ENCODE results near the gene EDEM2. TPM values are rescaled to one million over a fixed set of nuclear protein-coding genes. Genes with fewer than 3 reads are reported as not detected.
"Not testable (repeated sequence)": the region's sequence is repeated elsewhere in the genome, so short reads cannot be mapped to it uniquely, and the experiment has no call there.

Gene EDEM2
- total RNA-seq, 2 experiments from 2014 or later, result 18.8 to 19.0 TPM

DNA sequence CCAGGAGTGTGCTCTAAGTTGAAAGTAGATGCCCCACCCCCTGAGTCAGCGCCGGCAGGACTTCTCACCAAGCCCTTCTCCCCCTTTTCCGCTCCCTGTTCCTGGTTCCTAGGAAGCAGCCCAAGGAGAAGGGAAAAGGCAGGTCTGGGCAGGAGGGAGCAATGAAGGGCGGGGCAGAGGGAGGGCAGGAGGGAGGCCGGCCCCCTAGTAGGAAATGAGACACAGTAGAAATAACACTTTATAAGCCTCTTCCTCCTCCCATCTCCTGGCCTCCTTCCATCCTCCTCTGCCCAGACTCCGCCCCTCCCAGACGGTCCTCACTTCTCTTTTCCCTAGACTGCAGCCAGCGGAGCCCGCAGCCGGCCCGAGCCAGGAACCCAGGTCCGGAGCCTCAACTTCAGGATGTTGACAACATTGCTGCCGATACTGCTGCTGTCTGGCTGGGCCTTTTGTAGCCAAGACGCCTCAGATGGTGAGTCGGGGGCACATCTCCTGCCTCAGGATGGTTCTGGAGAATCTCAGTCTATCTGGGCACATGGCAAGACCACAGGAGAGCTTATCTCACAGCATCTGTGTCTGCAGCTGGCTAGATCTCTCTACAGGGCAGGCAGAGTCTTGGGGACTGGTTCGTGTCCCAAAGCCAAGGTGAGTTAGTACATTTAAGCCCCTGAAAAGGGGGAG is 24.8 kb upstream of the EDEM2 start, which contains the start of gene PROCR:
Gene PROCR (plus strand): TSS at position 320 of the 681 bp plus-strand sequence. CDS start 83 bp downstream, at position 403.
- ChIA-PET CTCF (no interaction called here), POLR2A (no interaction called here)

DNA sequence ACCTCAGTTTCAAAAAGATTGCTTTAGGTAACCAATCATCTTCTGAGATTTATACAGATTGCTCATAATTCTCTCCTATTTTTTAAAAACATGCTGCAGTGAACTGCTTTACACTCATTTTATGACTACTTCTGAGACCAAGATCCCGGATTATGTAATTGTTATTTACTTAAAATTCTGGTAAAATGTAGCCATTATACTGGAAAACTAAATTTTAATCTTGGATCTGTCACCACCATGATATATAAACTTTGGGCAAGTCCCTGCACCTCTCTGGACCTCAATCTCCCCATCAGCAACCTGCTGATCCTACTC is 24.3 kb upstream of the EDEM2 start:
- CTCF ChIA-PET, result no interaction called here
- POLR2A ChIA-PET, result no interaction called here

GRCh38 chr20:35168701-35169409 is 21.7 kb upstream of the EDEM2 start:
- POLR2A ChIA-PET, CTCF ChIA-PET: not testable (repeated sequence)

DNA sequence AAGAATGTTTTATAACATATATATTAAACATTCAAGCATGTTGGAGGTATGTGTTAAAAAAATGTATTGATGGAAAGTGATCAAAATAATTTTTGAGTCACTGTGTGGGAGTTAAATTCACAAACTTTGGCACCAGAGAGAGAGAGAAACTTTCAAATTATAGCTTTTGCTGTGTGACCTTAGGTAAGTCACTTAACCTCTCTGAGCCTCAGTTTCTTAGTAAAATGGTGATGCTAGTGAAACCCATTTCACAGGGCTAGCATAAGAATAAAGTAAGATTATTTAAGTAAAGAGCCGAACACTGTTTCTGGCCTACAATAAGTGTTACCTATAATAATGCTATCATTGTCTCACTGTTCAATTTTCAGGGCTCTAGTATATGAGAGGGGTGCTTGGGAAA is 20.7 kb upstream of the EDEM2 start:
- ChIA-PET POLR2A (interaction anchor here (0.7 kb wide), 1 partner anchor 342 kb away, joined by 3 read pairs; the partner anchor contains the start of gene NCOA6), CTCF (no interaction called here)

DNA sequence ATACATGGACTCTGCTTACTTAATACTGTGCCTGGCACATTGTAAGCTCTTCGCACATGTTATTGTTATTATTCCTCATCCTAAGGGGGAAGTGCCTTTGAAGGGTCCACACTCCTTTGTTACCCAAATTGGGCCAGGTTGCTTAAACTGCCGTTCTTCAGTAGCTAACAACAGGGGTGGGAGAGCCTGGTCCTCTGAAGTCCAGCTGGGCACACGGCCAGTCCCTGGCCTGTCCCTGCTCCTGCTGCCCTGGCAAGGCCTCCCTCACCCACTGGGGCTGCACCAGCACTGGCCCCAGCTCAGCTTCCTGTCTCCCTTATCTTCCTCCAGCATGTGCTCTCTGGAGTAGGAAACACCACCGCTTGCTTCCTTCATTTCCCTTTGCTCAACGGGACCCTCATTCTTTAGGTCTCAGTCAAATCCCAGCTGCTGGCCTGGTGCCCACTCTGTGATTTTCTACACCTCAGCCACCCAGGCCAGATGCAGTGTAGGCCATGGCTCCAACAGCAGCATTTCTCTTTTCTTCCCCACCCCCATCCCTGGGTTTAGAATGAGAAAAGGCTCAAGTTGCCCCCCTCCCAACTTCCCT is 19.2 kb upstream of the EDEM2 start:
- POLR2A ChIA-PET, result interaction anchor here (0.6 kb wide), 1 partner anchor 331 kb away, joined by 3 read pairs; no protein-coding TSS in a partner anchor
- CTCF ChIA-PET, result interaction anchor here (0.6 kb wide), 1 partner anchor 1115 kb away, joined by 5 read pairs; no protein-coding TSS in a partner anchor

DNA sequence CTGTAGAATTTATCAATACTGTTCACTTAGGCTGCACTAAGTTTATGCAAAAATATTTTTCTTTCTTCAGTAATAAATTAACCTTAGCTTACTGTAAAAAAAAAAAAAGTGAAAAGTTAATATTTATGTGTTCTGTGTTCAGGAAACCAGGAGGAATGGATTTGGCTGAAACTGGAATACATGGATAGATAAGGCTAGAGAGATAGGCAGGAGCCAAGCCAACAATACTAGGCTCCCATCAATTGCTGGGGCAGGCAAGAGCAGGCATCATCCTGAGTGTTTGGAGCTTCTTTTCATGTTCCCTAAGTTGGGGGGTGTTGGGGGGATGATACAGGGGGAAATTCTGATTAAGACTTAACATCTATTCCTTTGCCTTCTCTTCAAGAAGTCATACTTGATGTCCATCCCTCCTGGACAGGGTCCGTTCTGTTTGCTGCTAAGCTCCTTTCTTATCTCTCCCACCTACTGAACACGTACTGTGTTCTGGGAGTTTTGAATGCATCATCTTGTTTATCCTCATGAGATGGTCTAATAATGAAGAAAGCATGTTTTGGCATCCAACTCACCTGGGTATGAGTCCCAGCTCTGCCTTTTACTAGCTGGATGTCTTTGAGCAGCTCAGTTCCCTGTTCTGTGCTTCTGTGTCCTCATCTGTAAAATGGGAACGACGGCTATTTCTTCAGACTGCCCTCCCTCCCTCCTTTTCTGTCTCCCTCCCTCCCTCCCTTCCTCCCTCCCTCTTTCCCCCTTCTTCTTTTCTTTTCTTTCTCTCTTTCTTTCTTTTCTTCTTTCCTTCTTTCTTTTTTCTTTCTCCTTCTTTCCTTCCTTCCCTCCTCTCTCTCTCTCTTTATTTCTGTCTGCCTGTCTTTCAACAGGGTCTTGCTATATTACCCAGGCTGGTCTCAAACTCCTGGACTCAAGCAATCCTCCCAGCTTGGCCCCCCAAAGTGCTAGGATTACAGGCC is 18.4 kb upstream of the EDEM2 start:
- POLR2A ChIA-PET, result no interaction called here
- CTCF ChIA-PET, result interaction anchor here (0.6 to 1.1 kb wide), 2 partner anchors 11 to 27 kb away, joined by 3 to 4 read pairs; no protein-coding TSS in a partner anchor

DNA sequence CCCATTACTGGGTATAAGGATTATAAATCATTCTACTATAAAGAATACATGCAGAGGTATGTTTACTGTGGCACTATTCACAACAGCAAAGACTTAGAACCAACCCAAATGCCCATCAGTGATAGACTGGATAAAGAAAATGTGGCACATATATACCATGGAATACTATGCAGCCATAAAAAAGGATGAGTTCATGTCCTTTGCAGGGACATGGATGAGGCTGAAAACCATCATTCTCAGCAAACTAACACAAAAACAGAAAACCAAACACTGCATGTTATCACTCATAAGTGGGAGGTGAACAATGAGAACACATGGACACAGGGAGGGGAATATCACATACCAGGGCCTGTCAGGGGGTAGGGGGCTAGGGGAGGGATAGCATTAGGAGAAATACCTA is 17.4 kb upstream of the EDEM2 start:
- POLR2A ChIA-PET, result not testable (repeated sequence)
- CTCF ChIA-PET, result interaction anchor here (1.1 kb wide), 1 partner anchor 12 kb away, joined by 3 read pairs; no protein-coding TSS in a partner anchor

DNA sequence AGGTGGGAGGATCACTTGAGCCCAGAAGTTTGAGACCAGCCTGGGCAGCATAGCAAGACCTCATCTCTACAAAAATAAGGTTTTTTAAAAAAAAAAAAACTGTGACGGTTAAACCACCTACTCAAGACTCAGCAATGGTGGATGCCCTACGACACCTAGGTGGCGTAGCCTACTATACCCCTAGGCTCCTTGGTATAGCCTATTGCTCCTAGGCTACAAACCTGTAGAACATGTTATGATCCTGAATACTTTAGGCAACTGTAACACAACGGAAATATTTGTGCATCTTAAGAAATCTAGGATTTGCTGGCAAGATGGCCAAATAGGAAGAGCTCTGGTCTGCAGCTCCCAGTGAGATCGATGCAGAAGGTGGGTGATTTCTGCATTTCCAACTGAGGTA is 13.2 kb upstream of the EDEM2 start:
- POLR2A ChIA-PET, CTCF ChIA-PET: not testable (repeated sequence)

DNA sequence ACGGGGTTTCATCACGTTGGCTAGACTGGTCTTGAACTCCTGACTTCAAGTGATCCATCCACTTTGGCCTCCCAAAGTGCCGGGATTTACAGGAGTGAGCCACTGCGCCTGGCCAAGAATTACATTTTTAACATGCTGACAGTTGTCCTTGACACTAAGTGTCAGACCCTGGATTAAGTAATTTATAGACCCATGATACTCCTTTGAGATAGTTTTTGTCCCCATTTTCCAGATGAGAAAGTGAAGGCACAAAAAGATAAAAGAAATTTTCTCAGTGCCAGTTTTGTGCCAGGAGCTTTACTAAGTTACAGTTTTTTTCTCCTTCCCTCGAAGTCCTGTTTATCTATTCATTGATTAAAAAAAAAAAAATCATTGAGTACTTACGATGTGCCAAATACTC is 9.8 kb upstream of the EDEM2 start:
- ChIA-PET POLR2A (no interaction called here), CTCF (no interaction called here)

DNA sequence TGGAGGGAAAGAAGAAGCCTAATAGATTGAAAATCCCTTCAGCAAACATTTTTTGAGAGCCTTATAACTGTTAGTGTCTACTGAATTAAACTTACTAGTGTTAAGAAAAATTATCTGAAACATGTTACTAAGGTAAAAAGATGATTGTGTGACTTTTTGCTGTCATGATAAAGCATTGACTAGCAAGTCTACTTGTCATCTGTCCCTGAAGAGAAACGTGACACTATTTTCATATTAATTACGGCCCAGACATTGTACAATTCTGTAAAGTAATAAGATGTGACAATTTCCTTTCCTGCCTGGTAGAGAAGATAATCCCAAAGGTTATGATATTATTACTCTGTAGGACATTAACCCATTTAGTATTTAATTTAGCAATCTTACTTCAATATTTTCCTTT is 8.8 kb upstream of the EDEM2 start:
- CTCF ChIA-PET, result no interaction called here
- POLR2A ChIA-PET, result no interaction called here

DNA sequence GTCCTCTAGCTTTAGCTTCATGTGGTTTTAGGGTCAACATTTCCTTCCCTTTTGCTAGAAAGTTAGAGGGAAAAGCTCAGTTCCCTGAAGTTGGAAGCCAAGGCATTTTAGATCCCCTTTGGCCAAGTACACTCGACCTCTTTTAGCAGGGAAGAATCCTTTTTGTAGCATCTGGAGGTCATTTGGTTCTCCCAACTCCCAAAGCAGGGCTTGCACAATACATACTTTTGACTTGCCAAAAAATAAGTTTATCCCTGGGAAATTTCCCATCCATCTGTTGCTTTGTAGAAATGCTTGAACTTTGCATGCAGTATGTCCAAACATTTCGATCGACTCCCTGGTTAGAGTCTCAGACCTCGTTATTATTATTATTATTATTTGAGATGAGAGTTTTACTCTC is 4.6 kb upstream of the EDEM2 start:
- CTCF ChIA-PET, result no interaction called here
- POLR2A ChIA-PET, result no interaction called here

DNA sequence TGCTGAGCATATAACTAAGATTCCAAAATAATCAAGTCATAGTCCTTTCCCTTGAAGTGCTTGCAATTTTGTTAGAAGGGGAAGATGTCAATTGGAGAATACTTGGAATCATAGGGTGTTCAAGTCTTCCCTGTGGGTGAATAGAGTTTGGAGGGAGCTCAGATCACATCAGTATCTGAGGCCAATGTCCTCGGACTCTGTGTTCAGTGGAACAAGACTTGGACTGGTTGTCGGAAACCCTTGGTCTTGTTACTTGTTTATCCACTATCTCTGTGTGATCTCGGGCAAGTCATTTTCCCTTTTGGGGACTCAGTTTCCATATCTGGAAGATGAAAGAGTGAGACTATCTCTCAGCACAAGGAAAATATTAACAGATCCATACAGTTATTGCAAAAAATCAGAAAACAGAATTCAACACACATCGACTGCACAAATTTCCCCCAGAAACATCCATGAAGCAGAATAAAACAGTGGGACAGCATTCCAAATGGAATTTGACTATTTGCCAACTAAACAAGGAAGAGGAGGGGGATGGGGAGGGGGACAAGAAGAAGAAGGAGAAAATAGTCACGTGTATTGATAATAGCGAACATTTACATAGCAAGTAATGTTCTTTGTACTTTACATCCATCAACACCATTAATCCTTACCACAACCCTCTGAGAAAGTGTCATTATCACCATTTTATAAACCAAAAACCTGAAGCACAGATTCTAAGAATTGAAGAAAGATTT is 3.9 kb upstream of the EDEM2 start:
- ChIA-PET CTCF (no interaction called here), POLR2A (no interaction called here)

DNA sequence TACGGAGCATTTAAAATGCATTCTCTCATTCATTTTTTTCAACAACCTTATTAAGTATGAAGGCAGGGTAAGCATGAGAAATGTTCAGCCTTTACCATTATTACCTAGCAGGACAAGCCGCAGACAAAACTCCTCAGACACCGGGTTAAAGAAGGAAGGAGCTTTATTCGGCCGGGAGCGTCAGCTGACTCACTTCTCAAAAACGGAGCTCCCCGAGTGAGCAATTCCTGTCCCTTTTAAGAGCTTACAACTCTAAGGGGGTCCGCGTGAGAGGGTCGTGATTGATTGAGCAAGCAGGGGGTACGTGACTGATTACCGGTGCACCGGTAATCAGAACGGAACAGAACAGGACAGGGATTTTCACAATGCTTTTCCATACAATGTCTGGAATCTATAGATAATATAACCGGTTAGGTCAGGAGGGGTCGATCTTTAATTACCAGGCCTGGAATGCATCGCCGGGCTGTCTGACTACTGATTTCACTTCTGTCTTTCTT is 487 bp upstream of the EDEM2 start:
- ChIA-PET POLR2A (interaction anchor here (0.7 to 1.4 kb wide), 4 partner anchors 51 to 229 kb away, joined by 3 to 10 read pairs (median 4); partner anchors contain the start of genes EIF6 and MMP24OS), CTCF (interaction anchor here (1.2 to 2.3 kb wide), 4 partner anchors 34 to 61 kb away, joined by 3 to 9 read pairs (median 6); no protein-coding TSS in a partner anchor)

- POLR2A ChIA-PET, result interaction anchor here (0.7 to 1.4 kb wide), 4 partner anchors 50 to 138 kb away, joined by 3 to 10 read pairs (median 5); partner anchors contain the start of genes EIF6, MMP24OS and TRPC4AP
- CTCF ChIA-PET, result interaction anchor here (0.5 to 2.3 kb wide), 10 partner anchors 16 to 691 kb away, joined by 3 to 9 read pairs (median 4); no protein-coding TSS in a partner anchor
Measured at GRCh38 chr20:35146299-35146919, 727 bp downstream of the EDEM2 start.

DNA sequence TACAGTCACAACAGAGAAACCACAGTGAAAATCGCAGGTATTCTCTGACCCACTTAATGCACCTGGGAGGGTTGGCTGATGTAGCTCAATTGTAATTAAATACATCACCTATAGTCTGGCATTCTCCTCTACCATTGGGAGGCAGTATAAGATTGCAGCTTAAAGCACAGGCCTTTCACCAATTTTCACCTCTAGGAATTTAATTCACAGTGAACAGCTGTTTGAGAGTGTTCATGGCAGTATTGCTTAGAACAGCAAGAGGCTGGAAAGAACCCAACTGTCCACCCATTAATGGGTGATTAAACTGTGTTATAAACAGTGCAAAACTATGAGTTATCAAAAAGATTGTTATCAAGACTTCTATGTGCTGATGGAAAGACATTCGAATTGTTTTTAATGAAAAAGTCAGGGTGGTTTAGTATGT is 2.0 kb downstream of the EDEM2 start:
- ChIA-PET POLR2A (no interaction called here), CTCF (interaction anchor here (0.7 to 1.1 kb wide), 5 partner anchors 47 to 302 kb away, joined by 3 to 5 read pairs (median 3); no protein-coding TSS in a partner anchor)

GRCh38 chr20:35144694-35145093 is 2.4 kb downstream of the EDEM2 start:
- ChIA-PET CTCF (interaction anchor here (0.7 to 1.1 kb wide), 5 partner anchors 47 to 303 kb away, joined by 3 to 5 read pairs (median 3); no protein-coding TSS in a partner anchor), POLR2A (no interaction called here)

GRCh38 chr20:35135867-35136586 is 11.1 kb downstream of the EDEM2 start:
- CTCF ChIA-PET, result interaction anchor here (0.7 to 1.4 kb wide), 2 partner anchors 40 to 43 kb away, joined by 3 to 8 read pairs; no protein-coding TSS in a partner anchor

More at GRCh38 chr20:35135867-35136586, 11.1 kb downstream of the EDEM2 start:
- POLR2A ChIA-PET, result no interaction called here

Data from activated CD8-positive, alpha-beta memory T cell treated with anti-CD3 and anti-CD28 coated beads for 36 hours (primary cell).